IPS DF 6.9 (cell line): Measurements from ENCODE around the gene GRIP1.

Experiments used
- DNase-seq: peaks from one replicate; pipeline ENCODE4 v3.0.0-alpha.2; 2013; ENCODE audit warnings: low read depth, low spot score
- H3K27ac ChIP-seq: one replicate; pipeline ENCODE4 v1.5.1; 2013; ENCODE audit warnings: low read length, control low read depth
- H3K27me3 ChIP-seq: 2 replicates; pipeline ENCODE4 v1.6.1; 2013; ENCODE audit warnings: mild to moderate bottlenecking, low read length; ENCODE audit not compliant: control insufficient read depth, insufficient read depth
- H3K36me3 ChIP-seq: 2 replicates; pipeline ENCODE4 v1.6.1; 2013; ENCODE audit warnings: low read length; ENCODE audit not compliant: control insufficient read depth, insufficient read depth
- H3K4me1 ChIP-seq: 2 replicates; pipeline ENCODE4 v1.6.1; 2013; ENCODE audit warnings: low read length; ENCODE audit not compliant: control insufficient read depth, insufficient read depth
- H3K4me3 ChIP-seq: 2 replicates; pipeline ENCODE4 v1.5.1; 2013; ENCODE audit warnings: mild to moderate bottlenecking, low read length
- H3K9me3 ChIP-seq: 2 replicates; pipeline ENCODE4 v1.6.1; 2013; ENCODE audit warnings: low read length, inconsistent platforms; ENCODE audit not compliant: control insufficient read depth, insufficient read depth
- WGBS: extraction: QIAGEN DNeasy Blood & Tissue Kit; methylation state at CpG from one replicate; pipeline ENCODE4 v1.1.7; 2013; ENCODE audit warnings: mixed read lengths, missing lambda C conversion rate; ENCODE audit not compliant: insufficient read length, insufficient coverage; 5-methylcytosine and 5-hydroxymethylcytosine counted together

GRIP1 gene, protein sequence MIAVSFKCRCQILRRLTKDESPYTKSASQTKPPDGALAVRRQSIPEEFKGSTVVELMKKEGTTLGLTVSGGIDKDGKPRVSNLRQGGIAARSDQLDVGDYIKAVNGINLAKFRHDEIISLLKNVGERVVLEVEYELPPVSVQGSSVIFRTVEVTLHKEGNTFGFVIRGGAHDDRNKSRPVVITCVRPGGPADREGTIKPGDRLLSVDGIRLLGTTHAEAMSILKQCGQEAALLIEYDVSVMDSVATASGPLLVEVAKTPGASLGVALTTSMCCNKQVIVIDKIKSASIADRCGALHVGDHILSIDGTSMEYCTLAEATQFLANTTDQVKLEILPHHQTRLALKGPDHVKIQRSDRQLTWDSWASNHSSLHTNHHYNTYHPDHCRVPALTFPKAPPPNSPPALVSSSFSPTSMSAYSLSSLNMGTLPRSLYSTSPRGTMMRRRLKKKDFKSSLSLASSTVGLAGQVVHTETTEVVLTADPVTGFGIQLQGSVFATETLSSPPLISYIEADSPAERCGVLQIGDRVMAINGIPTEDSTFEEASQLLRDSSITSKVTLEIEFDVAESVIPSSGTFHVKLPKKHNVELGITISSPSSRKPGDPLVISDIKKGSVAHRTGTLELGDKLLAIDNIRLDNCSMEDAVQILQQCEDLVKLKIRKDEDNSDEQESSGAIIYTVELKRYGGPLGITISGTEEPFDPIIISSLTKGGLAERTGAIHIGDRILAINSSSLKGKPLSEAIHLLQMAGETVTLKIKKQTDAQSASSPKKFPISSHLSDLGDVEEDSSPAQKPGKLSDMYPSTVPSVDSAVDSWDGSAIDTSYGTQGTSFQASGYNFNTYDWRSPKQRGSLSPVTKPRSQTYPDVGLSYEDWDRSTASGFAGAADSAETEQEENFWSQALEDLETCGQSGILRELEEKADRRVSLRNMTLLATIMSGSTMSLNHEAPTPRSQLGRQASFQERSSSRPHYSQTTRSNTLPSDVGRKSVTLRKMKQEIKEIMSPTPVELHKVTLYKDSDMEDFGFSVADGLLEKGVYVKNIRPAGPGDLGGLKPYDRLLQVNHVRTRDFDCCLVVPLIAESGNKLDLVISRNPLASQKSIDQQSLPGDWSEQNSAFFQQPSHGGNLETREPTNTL

DNA sequence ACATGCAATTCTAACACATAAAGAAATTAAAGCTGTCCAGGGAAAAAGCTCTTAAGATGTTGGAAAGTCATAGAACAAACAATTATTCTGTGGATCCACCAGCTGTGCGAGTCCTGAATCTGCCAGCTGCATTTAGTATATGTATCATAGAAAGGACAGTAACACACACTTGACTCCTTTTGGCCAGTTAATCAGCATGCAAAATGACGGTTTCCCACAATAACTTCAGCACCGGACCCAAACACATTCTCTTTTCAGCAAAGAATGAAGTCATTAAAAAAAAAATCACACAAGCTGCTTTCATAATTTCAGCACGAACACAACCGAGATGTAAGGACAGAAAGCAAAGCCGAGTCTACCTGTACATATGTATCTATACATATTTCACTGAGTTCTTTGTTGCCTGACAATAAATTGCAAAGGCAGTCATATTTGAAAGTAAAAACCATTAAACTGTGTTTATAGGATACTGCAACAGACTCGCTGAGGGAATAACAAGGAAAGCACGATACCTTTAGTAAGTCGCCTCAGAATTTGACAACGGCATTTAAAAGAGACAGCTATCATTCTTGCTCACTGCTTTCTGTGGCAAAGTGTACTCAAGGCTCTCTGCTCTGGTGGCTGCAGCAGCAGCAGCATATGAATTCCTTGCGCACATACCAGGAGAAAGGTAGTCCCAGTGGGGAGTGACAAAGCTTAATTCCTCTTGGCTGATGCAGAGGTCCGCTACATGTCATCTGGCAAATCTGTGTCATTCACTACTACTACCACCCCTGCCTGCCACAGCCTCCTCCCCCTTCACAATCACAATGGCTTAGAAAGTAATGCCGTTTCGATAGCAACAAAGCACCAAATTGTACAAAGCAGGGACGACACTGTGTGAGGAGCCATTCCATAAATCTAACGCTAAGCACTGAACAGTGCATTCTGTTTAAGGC, at the start of gene GRIP1:
Gene GRIP1 (minus strand): TSS at position 739 of the 938 bp plus-strand sequence. CDS start 172 bp downstream, at position 567.
- Histone ChIP-seq H3K4me1 (peaks cover 2% of the 10 kb centered on the region), H3K4me3 (no peak within 1 kb of the TSS), H3K27me3 (no peaks in the 10 kb centered on the region), H3K27ac (no peak within 1 kb of the TSS), H3K36me3 (no peaks in the 10 kb centered on the region), H3K9me3 (no peaks in the 10 kb centered on the region)
- no peak for DNase-seq
- WGBS = no CpG with 5 or more reads among the region's 16 CpGs

DNA sequence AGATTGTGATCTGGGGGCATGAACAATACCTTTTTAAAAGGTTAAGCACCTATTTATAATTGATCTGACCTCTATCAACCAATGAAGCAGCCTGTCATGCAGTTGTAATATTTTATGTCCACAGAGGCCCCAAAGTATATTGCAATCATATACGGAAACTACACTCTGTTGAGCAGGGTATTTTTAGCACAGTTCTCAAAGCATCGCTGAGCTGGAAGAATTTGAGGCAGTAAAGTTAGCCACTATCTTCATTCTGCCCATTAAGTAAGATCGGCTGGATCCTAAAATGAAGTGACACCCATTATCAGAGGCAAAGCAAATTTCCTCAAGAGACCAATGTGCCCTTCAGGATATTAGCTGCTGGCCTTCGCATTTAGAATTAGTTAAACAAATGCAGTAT, 47.7 kb upstream of the GRIP1 start:
- H3K4me3 ChIP-seq = no peak overlapping the region
- DNase-seq = no peak
- no peaks in the 10 kb centered on the region for H3K4me1 ChIP-seq
- H3K9me3 ChIP-seq = no peaks in the 10 kb centered on the region
- no peaks in the 10 kb centered on the region for H3K27me3 ChIP-seq
- no peak overlapping the region for H3K27ac ChIP-seq
- H3K36me3 ChIP-seq = no peaks in the 10 kb centered on the region
- WGBS = no CpG with 5 or more reads among the region's 4 CpGs

DNA sequence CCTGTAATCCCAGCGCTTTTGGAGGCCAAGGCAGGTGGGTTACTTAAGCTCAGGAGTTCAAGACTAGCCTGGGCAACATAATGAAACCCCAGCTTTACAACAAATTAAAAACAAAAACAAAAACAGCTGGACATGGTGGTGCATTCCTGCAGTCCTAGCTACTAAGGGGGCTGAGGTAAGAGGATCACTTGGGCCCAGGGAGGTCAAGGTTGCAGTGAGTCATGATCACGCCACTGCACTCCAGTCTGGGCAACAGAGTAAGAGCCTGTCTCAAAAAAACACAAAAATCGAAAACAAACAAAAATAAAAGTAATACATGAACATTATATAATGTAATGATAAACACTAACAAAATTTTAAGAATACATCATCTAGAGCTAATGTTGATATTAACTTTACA, 46.2 kb upstream of the GRIP1 start:
- Histone ChIP-seq H3K4me3 (no peak overlapping the region), H3K27me3 (no peaks in the 10 kb centered on the region), H3K36me3 (no peaks in the 10 kb centered on the region), H3K27ac (no peak overlapping the region), H3K9me3 (no peaks in the 10 kb centered on the region), H3K4me1 (no peaks in the 10 kb centered on the region)
- no peak for DNase-seq
- no CpG with 5 or more reads among the region's 3 CpGs for WGBS

DNA sequence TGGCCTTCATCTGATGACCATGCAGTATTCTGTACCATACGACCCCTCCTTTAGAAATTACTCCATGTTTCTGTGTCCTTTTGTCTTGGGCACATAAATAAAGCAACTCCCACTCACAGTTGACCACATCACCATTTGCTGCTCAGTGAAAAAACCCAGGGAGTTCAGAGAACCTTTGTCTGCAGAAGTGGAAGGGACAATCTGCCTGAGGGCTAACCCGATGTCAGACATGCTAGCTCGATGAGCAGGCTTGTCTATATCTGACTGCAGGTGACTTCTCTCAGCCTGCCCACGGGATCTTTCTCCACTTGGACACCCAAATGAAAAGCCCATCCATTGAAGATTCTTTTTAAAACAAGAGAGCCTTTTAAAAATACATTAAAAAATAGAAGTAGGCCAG, 45.7 kb upstream of the GRIP1 start:
- H3K27me3 ChIP-seq = no peaks in the 10 kb centered on the region
- no peaks in the 10 kb centered on the region for H3K9me3 ChIP-seq
- no peak overlapping the region for H3K27ac ChIP-seq
- no CpG with 5 or more reads among the region's 4 CpGs for WGBS
- no peak for DNase-seq
- no peak overlapping the region for H3K4me3 ChIP-seq
- H3K4me1 ChIP-seq = no peaks in the 10 kb centered on the region
- H3K36me3 ChIP-seq = no peaks in the 10 kb centered on the region

DNA sequence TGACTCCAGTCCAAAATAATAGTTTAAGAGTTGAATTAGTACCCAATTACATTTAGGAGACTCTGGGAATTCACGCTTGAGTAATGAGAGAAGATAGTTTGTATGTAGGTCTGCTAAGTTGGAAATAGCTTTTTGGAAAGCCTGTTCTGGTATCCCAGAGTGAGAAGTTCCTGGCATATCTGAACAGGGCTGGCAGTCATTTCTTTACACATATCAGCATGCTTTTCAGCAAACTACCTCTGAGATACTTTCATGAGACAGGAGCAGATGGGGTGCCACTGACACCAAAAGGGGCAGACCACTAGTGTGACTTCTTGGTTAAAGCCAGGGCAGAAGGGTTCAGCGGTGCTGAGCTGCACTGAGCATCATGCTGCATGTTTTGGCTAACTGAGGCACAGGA, 45.1 kb upstream of the GRIP1 start:
- H3K4me3 ChIP-seq = no peak overlapping the region
- no peaks in the 10 kb centered on the region for H3K36me3 ChIP-seq
- no peaks in the 10 kb centered on the region for H3K27me3 ChIP-seq
- H3K27ac ChIP-seq = no peak overlapping the region
- H3K4me1 ChIP-seq = no peaks in the 10 kb centered on the region
- no CpG with 5 or more reads among the region's 2 CpGs for WGBS
- H3K9me3 ChIP-seq = no peaks in the 10 kb centered on the region
- DNase-seq = no peak

DNA sequence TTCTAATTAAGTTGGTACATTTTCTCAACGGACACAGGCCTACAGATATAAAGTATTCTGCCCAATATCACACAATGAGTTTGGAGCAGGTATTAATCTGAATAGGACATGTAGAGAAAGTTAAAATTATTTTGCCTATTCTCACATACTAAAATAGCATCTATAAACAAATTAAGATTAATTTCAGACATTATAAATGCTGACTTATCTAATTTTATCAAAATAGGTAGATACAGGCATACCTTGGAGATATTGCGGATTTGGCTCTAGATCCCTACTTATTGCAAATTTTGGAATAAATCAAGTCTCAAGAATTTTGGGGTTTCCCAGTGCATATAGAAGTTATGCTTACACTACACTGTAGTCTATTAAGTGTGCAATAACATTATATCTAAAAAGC, 41.0 kb upstream of the GRIP1 start:
- Histone ChIP-seq H3K4me3 (no peak overlapping the region), H3K27me3 (no peaks in the 10 kb centered on the region), H3K27ac (no peak overlapping the region), H3K9me3 (no peaks in the 10 kb centered on the region), H3K36me3 (no peaks in the 10 kb centered on the region), H3K4me1 (no peaks in the 10 kb centered on the region)
- no CpG with 5 or more reads among the region's 2 CpGs for WGBS
- no peak for DNase-seq

DNA sequence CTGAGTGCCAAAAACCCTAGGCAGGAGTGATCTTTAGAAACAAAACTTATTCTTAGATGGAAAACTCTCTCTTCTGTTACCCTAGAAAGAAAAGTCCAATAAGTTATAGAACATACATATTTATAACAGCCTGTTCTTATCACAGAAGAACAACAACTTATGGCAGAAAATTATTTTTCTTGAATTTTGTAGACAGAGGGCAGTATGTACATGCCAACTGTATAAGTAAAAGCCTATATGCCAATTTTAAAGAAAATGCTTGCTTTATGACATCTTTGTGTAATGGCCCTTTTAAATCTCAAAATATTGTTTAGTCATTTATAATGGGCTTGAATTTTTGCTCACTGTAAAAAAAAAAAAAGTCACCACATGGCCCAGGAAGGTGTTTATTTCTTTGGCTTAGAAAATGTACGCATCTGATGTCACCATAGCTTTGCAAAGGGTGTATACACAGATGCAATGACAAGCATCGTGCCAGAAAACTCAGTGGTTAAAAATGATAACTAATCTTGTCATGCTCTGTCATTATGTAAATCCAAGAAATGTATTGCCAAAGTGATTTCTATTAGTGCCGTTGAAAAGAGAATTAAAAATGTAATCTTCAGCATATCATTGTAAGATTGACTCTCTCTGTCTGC, 38.3 kb upstream of the GRIP1 start:
- no peaks in the 10 kb centered on the region for H3K36me3 ChIP-seq
- DNase-seq = no peak
- no CpG with 5 or more reads among the region's 3 CpGs for WGBS
- no peaks in the 10 kb centered on the region for H3K27me3 ChIP-seq
- no peak overlapping the region for H3K4me3 ChIP-seq
- H3K9me3 ChIP-seq = no peaks in the 10 kb centered on the region
- H3K27ac ChIP-seq = no peak overlapping the region
- no peaks in the 10 kb centered on the region for H3K4me1 ChIP-seq

DNA sequence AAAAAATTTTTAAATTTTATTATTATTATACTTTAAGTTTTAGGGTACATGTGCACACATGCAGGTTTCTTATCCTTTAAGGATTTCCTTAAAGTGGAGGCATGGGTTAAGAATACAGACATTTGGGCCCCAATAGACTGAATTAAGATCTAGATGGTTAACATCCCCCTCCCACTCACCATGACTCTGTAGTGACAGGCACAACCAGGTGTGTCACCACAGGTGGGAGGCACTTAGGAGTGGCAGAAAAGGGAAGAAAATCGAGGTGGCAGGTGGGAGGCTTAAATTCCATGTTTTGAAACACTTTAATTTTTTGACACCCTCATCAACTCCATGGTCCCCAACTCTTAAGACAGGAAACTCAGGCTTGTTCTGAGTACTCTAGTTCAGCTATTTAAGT, 37.6 kb upstream of the GRIP1 start:
- no peaks in the 10 kb centered on the region for H3K4me1 ChIP-seq

DNA sequence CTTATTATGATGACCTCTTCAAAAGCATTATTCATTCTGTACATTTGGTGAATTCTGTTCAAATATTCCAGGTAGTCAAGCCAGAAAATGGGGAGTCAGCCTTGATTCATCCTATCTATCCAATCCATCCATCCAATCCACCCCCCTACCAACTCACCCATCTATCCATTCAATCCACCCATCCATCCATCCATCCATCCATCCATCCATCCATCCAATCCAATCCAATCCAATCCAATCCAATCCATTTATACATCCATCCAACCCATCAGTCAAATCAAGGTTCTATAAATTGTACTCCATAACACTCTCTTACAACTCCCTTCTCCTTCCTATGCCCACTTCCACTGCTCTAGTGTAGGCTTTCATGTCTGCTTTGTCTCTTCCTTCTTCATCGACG, 35.8 kb upstream of the GRIP1 start:
- no CpG with 5 or more reads among the region's 2 CpGs for WGBS
- H3K27ac ChIP-seq = no peak overlapping the region
- H3K9me3 ChIP-seq = no peaks in the 10 kb centered on the region
- H3K36me3 ChIP-seq = no peaks in the 10 kb centered on the region
- H3K4me3 ChIP-seq = no peak overlapping the region
- no peaks in the 10 kb centered on the region for H3K27me3 ChIP-seq
- no peaks in the 10 kb centered on the region for H3K4me1 ChIP-seq
- DNase-seq = no peak

More for the DNA sequence above, 37.6 kb upstream of the GRIP1 start:
- no peak for DNase-seq
- Histone ChIP-seq H3K9me3 (no peaks in the 10 kb centered on the region), H3K4me3 (no peak overlapping the region), H3K27me3 (no peaks in the 10 kb centered on the region), H3K27ac (no peak overlapping the region), H3K36me3 (no peaks in the 10 kb centered on the region)
- no CpG with 5 or more reads among the region's 1 CpG for WGBS
